Skeletal muscle cell (primary cell): ENCODE measurements around the gene SALL4.
A peak's percentile ranks its signal among the peaks of the same experiment; 100 is the strongest.
"Not testable (repeated sequence)": the region's sequence is repeated elsewhere in the genome, so short reads cannot be mapped to it uniquely, and the experiment has no call there.

Experiments
- DNase-seq: peaks from one replicate; pipeline ENCODE4 v3.0.0-alpha.2; 2010; ENCODE audit warnings: low read depth
- H3K4me3 ChIP-seq: 2 replicates; pipeline ENCODE4 v1.5.1; 2011; ENCODE audit warnings: low read depth, mild to moderate bottlenecking, control low read depth, low read length, moderate library complexity

The SALL4 gene

GRCh38 chr20:51768759-51769517 lies 33.4 kb downstream of the SALL4 start:
- no peak overlapping the region for H3K4me3 ChIP-seq
- no peak for DNase-seq

GRCh38 chr20:51767867-51768758 lies 34.2 kb downstream of the SALL4 start, which contains the start of gene ATP9A:
ATP9A (minus strand) TSS chr20:51768390; CDS start chr20:51768369, 21 bp downstream.
- peak within 1 kb of the TSS; percentile 62 for H3K4me3 ChIP-seq
- no peak for DNase-seq

- no peak for DNase-seq
- peak overlapping the region; percentile 62 for H3K4me3 ChIP-seq
These were observed 35.1 kb downstream of the SALL4 start for GRCh38 chr20:51766994-51767866.

- H3K4me3 ChIP-seq, DNase-seq: not testable (repeated sequence)
These were observed 36.9 kb downstream of the SALL4 start for GRCh38 chr20:51765381-51765780.

GRCh38 chr20:51763965-51764602 lies 38.2 kb downstream of the SALL4 start:
- DNase-seq, result no peak
- no peak overlapping the region for H3K4me3 ChIP-seq

GRCh38 chr20:51760905-51761546 lies 41.3 kb downstream of the SALL4 start:
- no peak for DNase-seq
- no peak overlapping the region for H3K4me3 ChIP-seq

GRCh38 chr20:51759769-51760510 lies 42.4 kb downstream of the SALL4 start:
- no peak overlapping the region for H3K4me3 ChIP-seq
- no peak for DNase-seq

GRCh38 chr20:51758978-51759544 lies 43.3 kb downstream of the SALL4 start:
- DNase-seq, result no peak
- H3K4me3 ChIP-seq, result no peak overlapping the region

GRCh38 chr20:51757226-51757625 lies 45.1 kb downstream of the SALL4 start:
- H3K4me3 ChIP-seq, result no peak overlapping the region
- DNase-seq, result no peak

- DNase-seq, result no peak
- H3K4me3 ChIP-seq, result no peak overlapping the region
These were observed 45.7 kb downstream of the SALL4 start for GRCh38 chr20:51756653-51757052.

GRCh38 chr20:51753220-51753619 lies 49.1 kb downstream of the SALL4 start:
- not testable (repeated sequence) for DNase-seq

GRCh38 chr20:51752343-51752951 lies 49.9 kb downstream of the SALL4 start:
- H3K4me3 ChIP-seq, result no peak overlapping the region
- DNase-seq, result no peak

More at GRCh38 chr20:51753220-51753619, 49.1 kb downstream of the SALL4 start:
- H3K4me3 ChIP-seq, result not testable (repeated sequence)

- no peak overlapping the region for H3K4me3 ChIP-seq
- no peak for DNase-seq
These were observed 51.4 kb downstream of the SALL4 start for GRCh38 chr20:51750770-51751388.

- no peak overlapping the region for H3K4me3 ChIP-seq
- peak; percentile 82 for DNase-seq
These were observed 52.1 kb downstream of the SALL4 start for GRCh38 chr20:51750037-51750769.

- no peak overlapping the region for H3K4me3 ChIP-seq
- no peak for DNase-seq
These were observed 52.7 kb downstream of the SALL4 start for GRCh38 chr20:51749674-51750036.

- no peak overlapping the region for H3K4me3 ChIP-seq
- no peak for DNase-seq
These were observed 55.0 kb downstream of the SALL4 start for GRCh38 chr20:51747182-51747911.
